ENCODE data around the gene GLIS1. TPM values are rescaled to one million over a fixed set of nuclear protein-coding genes. Genes with fewer than 3 reads are reported as not detected.
A peak's percentile ranks its signal among the peaks of the same experiment; 100 is the strongest.

The GLIS1 gene
- total RNA-seq, 2 donors from 2014 or later = 0.20 to 0.22 TPM

DNA sequence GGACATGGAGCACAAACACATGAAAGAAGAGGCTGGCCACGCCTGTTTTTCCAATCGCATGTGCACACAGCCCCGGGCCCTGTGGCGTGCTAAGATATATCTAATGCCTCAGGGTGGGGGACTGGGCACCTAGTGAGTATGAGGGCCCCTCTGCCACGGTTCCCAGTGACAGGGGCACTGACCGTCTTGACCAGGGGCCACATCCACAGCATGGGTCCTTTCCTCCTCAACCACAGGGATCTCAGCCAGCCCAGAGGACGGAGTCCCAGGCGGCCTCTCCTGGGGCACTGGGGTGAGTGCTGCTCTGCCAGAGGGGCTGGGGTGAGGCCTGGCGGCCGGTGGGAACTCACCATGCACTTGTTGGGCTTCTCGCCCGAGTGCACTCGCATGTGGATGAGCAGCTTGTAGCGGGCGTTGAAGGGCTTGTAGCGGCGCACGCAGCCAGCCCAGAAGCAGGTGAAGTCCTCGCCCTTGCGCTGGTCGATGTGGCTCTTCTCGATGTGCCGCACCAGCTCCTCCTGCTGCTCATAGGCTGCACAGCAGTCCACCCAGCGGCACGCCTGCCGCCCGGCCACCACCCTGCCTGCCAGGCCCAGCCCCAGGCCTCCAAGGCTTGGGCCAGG, 145.1 kb downstream of the GLIS1 start:
- no peaks in the 10 kb centered on the region for H3K36me3 ChIP-seq
- H3K27me3 ChIP-seq = no peaks in the 10 kb centered on the region
- no peak for DNase-seq (ENCODE audit: low spot score)
- no peaks in the 10 kb centered on the region for H3K4me1 ChIP-seq
- no peak overlapping the region for H3K4me3 ChIP-seq
- H3K27ac ChIP-seq = no peak overlapping the region
- H3K9me3 ChIP-seq = no peaks in the 10 kb centered on the region
- TF ChIP-seq CTCF (IDR thresholded peaks at IDR 0.05) = peak in 1 of 2 donors; percentile 41

GRCh38 chr1:53592985-53593757, 145.8 kb downstream of the GLIS1 start:
- H3K27ac ChIP-seq = peak overlapping the region in 1 of 2 donors; percentile 64
- H3K36me3 ChIP-seq = no peaks in the 10 kb centered on the region
- no peaks in the 10 kb centered on the region for H3K9me3 ChIP-seq
- no peak for DNase-seq (ENCODE audit: low spot score)
- no peaks in the 10 kb centered on the region for H3K4me1 ChIP-seq
- H3K27me3 ChIP-seq = no peaks in the 10 kb centered on the region
- no peak for TF ChIP-seq CTCF (IDR thresholded peaks at IDR 0.05)
- H3K4me3 ChIP-seq = no peak overlapping the region

- peak; percentile 65 for DNase-seq (ENCODE audit: low spot score)
- H3K27me3 ChIP-seq = no peaks in the 10 kb centered on the region
Measured at GRCh38 chr1:53592521-53592982, 146.4 kb downstream of the GLIS1 start.

GRCh38 chr1:53591924-53592323, 147.0 kb downstream of the GLIS1 start:
- Histone ChIP-seq H3K4me1 (no peaks in the 10 kb centered on the region), H3K36me3 (no peaks in the 10 kb centered on the region), H3K27me3 (no peaks in the 10 kb centered on the region), H3K27ac (peak overlapping the region in 1 of 2 donors; percentile 64), H3K9me3 (no peaks in the 10 kb centered on the region), H3K4me3 (no peak overlapping the region)
- no peak for DNase-seq (ENCODE audit: low spot score)
- TF ChIP-seq CTCF (IDR thresholded peaks at IDR 0.05) = no peak

More at GRCh38 chr1:53592521-53592982, 146.4 kb downstream of the GLIS1 start:
- Histone ChIP-seq H3K27ac (peak overlapping the region in 1 of 2 donors; percentile 64), H3K4me3 (no peak overlapping the region), H3K9me3 (no peaks in the 10 kb centered on the region), H3K4me1 (no peaks in the 10 kb centered on the region), H3K36me3 (no peaks in the 10 kb centered on the region)
- TF ChIP-seq CTCF (IDR thresholded peaks at IDR 0.05) = no peak

- H3K4me3 ChIP-seq = no peak overlapping the region
- no peaks in the 10 kb centered on the region for H3K9me3 ChIP-seq
- no peaks in the 10 kb centered on the region for H3K27me3 ChIP-seq
- DNase-seq (ENCODE audit: low spot score) = no peak
- peak overlapping the region in 1 of 2 donors; percentile 64 for H3K27ac ChIP-seq
- no peaks in the 10 kb centered on the region for H3K4me1 ChIP-seq
- no peak for TF ChIP-seq CTCF (IDR thresholded peaks at IDR 0.05)
- H3K36me3 ChIP-seq = no peaks in the 10 kb centered on the region
Measured at GRCh38 chr1:53590531-53591515, 148.1 kb downstream of the GLIS1 start.
